Skeletal muscle satellite cell (primary cell): Measurements from ENCODE around the gene BLVRB. TPM values are rescaled to one million over a fixed set of nuclear protein-coding genes. Genes with fewer than 3 reads are reported as not detected.
"Not testable (repeated sequence)": the region's sequence is repeated elsewhere in the genome, so short reads cannot be mapped to it uniquely, and the experiment has no call there.

ENCODE experiments used
- H3K27me3 ChIP-seq: 2 replicates; pipeline ENCODE4 v1.7.0; 2013; ENCODE audit warnings: low read length; ENCODE audit not compliant: control insufficient read depth, insufficient read depth
- H3K36me3 ChIP-seq: 2 replicates; pipeline ENCODE4 v1.7.0; 2013; ENCODE audit warnings: mild to moderate bottlenecking, control low read depth, low read length; ENCODE audit not compliant: insufficient read depth
- H3K4me1 ChIP-seq: 2 replicates; pipeline ENCODE4 v1.7.0; 2013; ENCODE audit warnings: low read length; ENCODE audit not compliant: control insufficient read depth, insufficient read depth
- H3K4me2 ChIP-seq: 2 replicates; pipeline ENCODE4 v1.7.0; 2013; ENCODE audit warnings: mild to moderate bottlenecking, low read length
- H3K4me3 ChIP-seq: 2 replicates; pipeline ENCODE4 v1.7.0; 2013; ENCODE audit warnings: low read length
- H3K9ac ChIP-seq: 2 replicates; pipeline ENCODE4 v1.7.0; 2013; ENCODE audit warnings: mild to moderate bottlenecking, low read depth, low read length, moderate library complexity
- H3K9me3 ChIP-seq: replicated peaks from 2 replicates; pipeline ENCODE4 v1.7.0; 2013; ENCODE audit warnings: mild to moderate bottlenecking, control low read depth, low read length
- small RNA-seq: library from RNA; depleted of rRNA; stranded (forward); fragments of <200 nt; gene quantifications from one replicate; pipeline ENCODE3, GENCODE V24; 2012

The BLVRB gene

DNA sequence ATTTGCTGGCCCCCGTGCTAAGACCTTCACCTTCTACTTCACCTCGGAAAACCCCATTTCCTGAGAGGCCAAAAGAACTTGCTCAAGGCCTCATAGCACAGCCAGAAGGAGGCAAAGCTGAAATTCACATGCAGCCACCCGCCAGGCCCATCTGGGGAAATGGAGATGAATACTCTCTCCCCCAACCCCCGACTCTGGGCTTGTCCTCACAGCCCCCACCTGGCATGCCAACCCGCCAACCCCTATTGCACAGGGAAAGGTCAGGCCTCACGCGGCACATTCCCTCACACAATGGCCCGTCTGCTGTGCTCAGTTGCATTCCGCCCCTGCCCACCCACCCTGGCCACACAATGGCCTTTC is 55.5 kb downstream of the BLVRB start:
- Histone ChIP-seq H3K4me1 (peaks cover 7% of the 10 kb centered on the region), H3K36me3 (no peaks in the 10 kb centered on the region), H3K4me2 (no peak overlapping the region), H3K4me3 (no peak overlapping the region), H3K27me3 (no peaks in the 10 kb centered on the region), H3K9me3 (no peaks in the 10 kb centered on the region), H3K9ac (no peak overlapping the region)

DNA sequence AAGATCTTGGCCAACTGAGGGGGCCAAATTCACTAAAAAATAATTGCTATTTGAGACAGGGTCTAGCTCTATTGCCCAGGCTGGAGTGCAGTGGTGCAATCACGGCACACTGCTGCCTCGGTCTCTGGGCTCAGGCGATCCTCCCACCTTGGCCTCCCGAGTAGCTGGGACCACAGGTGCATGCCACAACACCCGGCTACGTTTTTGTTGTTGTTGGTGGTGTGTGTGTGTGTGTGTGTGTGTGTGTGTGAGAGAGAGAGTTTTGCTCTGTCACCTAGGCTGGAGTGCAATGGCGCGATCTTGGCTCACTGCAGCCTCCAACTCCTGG is 57.0 kb downstream of the BLVRB start:
- H3K4me2 ChIP-seq, H3K9me3 ChIP-seq, H3K9ac ChIP-seq, H3K36me3 ChIP-seq, H3K27me3 ChIP-seq, H3K4me3 ChIP-seq: not testable (repeated sequence)
- H3K4me1 ChIP-seq: peaks cover 12% of the 10 kb centered on the region

DNA sequence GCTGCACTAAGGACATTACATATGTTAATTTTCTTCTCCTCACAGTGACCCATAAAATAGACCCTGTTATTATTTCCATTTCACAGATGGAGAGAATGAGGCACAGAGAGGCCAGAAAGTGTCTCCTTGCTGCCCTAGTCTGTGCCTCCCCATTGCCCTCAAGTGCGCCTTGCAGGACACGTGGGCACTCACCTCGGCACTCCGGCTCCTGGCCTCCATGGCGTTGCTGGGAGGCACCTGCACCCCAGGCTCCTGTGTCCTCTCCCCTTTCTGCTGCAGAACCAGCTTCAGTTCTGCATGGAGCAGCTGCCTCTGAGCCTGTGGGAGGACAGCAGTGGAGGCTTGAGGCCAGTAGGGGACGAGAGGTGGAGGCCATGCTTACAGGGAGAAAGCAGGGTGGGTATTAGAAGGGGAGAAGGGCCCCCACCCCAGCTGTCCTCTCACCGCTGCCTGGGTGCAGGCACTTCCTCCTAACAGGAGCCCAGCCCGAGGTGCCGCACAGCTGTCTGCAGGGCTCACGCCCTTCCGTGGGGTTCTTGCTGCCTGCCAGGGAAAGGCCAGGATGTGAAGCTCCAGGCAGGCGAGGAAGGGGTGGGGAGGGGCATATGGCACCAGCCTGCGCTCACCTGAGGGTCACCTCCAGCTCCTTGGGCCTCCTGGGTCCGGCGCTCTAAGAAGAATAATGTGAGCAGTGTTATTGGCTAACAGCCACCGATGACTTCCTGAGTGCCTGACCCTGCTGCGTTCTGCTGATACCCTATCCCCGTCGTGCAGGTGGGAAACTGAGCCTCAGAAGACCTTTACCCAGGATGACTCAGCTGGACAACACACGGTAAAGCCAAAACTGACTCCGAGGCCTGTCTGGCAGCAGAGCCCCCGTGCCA is 57.6 kb downstream of the BLVRB start:
- Histone ChIP-seq H3K36me3 (no peaks in the 10 kb centered on the region), H3K9ac (no peak overlapping the region), H3K4me3 (no peak overlapping the region), H3K9me3 (no peaks in the 10 kb centered on the region), H3K27me3 (no peaks in the 10 kb centered on the region), H3K4me2 (no peak overlapping the region), H3K4me1 (peaks cover 16% of the 10 kb centered on the region)

DNA sequence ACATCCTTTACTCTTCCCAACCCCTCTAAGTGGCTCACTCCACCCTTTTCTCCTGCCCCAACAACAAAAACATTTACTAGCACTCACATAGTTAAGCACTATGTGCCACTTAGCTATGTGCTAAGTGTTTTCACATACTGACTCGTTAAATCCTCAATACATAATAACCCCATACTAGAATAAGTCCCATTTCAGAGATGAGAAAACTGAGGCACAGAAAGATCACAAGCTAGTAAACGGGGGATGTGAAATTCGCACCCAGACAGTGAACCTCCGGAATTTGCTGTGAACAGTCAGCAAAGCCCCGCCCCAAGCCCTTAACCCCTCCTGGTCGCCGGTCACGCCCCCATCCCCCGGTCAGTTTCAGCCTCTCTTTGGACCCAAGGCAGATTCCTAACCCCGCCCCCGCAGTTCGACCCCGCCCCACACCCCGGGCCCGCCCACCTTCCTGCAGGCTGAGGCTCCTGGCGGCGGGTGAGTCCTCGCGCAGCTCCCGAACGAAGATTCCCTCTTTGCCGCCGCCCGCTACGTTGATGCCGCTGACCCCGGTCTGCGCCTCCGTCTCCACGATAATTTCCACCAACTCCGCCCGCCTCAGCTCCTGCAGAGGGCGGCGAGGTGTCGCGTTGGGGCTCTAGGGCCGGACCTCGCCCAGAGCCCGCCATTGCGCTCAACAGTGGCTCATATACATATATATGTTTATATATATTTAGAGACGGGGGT is 62.1 kb downstream of the BLVRB start:
- H3K27me3 ChIP-seq: no peaks in the 10 kb centered on the region
- no peaks in the 10 kb centered on the region for H3K9me3 ChIP-seq
- H3K36me3 ChIP-seq: no peaks in the 10 kb centered on the region
- peaks cover 9% of the 10 kb centered on the region for H3K4me1 ChIP-seq
- peak overlapping the region; percentile 92 for H3K4me2 ChIP-seq
- H3K4me3 ChIP-seq: peak overlapping the region; percentile 75
- peak overlapping the region; percentile 81 for H3K9ac ChIP-seq

DNA sequence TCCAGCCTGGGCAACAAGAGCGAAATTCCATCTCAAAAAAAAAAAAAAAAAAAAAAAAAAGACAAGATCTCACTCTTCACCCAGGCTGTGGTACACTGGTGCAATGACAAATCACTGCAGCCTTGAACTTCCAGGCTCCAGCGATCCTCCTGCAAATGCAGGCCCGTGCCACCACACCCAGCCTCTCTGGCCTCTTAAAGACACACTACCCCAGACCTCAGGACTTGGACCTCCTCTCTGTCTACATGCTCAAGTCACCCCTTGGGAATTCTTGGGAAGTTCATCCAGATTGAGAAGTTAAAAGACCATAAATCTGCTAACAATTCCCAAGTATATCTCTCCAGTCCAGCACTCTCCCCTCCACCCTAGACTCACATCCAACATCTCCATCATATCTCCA is 65.0 kb downstream of the BLVRB start:
- Histone ChIP-seq H3K4me3 (no peak overlapping the region), H3K36me3 (no peaks in the 10 kb centered on the region), H3K4me1 (peaks cover 9% of the 10 kb centered on the region), H3K27me3 (no peaks in the 10 kb centered on the region), H3K9me3 (no peaks in the 10 kb centered on the region), H3K9ac (no peak overlapping the region), H3K4me2 (no peak overlapping the region)

DNA sequence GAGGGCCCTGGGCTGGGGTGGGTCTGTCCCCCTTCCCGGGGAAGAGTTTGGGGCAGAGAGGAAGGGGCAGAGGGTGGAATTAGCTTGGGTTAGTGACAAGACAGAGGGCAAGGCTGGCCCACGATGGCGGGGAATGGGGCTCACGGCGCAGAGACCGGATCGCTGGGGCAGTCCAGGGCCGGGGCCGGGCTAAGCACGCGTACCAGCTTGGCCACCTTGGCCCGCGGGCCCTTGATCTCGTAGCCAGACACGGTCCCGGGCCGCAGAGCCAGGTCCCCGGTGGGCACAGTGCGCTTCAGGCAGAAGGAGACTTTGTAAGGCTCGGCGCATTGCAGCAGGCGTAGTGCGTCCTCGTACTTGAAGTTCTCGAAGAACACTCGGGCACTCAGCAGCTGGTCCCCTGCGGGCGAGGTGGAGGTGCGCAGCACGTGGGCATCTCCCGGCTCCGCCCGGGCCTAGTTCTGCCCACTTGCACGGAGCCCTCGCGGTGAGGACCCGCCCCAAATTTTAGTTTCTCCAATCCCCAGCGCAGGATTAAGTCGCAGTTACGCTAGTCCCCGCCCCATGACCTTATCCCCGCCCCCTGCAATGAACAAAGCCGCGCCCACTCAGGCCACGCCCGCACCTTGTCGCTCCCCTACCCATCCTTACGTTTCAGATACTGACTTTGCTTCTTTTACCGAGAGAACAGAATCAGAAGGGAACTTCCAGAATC is 67.0 kb downstream of the BLVRB start:
- Histone ChIP-seq H3K4me2 (no peak overlapping the region), H3K9ac (no peak overlapping the region), H3K27me3 (no peaks in the 10 kb centered on the region), H3K4me3 (no peak overlapping the region), H3K4me1 (peaks cover 4% of the 10 kb centered on the region), H3K36me3 (no peaks in the 10 kb centered on the region), H3K9me3 (no peaks in the 10 kb centered on the region)

Small RNA genes lying within 50 kb of the gene (small RNA-seq; reads per million reads assigned to genes)
- gene RF00017: not detected
